NCI-H524 treated with DMSO at 0.1 percent for 48 hours (cell line): Measurements from ENCODE around the gene EPS15.

Experiments
- DNase-seq: peaks from one replicate; lab custom pipeline; 2025; lab: John Stamatoyannopoulos, UW

The EPS15 gene

DNA sequence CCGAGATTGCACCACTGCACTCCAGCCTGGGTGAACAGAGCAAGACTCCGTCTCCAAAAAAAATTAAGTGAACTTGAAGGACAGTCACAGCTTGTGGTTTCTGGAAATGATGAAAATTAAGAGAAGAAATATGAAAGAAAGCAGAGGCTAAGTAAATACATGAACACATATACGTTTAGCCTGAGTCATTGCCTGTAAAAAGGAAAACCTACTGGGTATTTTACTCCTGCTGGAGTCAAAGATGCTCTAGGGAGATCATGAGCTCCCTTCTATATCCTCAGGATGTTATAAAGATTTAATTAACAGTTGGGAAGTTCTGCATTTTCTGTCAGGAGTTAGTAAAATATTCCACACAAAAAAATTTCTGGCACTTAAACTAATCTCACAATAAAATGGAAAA, 145.2 kb downstream of the EPS15 start:
- no peak for DNase-seq

DNA sequence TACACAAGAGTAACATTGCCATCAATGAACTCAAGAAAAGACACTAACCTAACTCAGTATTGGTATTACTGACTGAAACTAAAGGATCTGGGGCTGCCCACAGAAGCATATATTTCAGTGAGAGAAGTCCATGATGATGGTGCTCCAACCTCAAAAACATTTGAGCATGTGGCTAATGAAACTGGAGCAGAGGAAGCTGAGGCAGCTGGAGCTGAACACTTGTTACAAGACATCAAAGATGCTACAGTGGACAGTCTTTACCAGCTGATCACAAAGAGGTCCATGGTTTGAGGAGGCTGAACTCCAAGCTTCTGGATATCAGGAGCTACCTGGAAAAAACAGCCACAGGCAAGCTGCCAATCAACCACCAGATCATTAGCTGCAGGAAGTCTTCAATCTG, 146.5 kb downstream of the EPS15 start:
- no peak for DNase-seq

DNA sequence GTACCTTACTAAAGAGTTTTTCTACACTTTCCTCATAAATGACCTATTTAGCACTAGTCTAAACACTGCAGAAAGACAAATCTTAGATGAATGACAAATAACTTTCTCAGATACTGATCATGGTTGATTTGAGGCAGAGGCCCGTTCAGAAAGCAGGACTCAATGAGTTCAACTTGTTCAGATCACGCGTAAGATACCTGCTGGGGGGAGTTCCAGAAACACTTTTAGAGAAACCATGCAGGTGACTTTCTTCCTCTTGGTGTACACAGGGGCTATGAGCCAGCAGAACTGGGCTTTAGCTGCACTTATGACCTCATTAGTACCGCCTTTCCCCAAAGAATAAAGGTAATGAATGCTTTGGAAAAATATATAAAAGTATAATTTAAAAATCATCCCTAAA, 149.9 kb downstream of the EPS15 start:
- DNase-seq, result no peak

DNA sequence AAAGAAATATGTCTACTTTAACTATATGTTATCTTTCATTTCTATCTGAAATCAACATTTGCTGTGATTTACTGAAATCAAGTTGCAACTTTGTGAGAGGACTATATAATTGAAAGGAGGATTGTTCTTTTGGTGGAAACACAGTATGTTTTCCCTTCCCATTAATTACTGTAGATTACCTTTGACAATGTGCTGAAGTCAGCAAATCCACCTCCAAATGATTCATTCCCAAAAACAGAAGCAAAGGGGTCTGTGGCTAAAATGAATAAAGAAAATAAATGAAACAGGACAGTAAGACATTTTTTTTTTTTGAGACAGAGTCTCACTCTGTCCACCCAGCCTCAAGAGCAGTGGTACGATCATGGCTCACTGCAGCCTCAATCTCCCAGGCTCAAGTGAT, 153.3 kb downstream of the EPS15 start:
- DNase-seq, result no peak

DNA sequence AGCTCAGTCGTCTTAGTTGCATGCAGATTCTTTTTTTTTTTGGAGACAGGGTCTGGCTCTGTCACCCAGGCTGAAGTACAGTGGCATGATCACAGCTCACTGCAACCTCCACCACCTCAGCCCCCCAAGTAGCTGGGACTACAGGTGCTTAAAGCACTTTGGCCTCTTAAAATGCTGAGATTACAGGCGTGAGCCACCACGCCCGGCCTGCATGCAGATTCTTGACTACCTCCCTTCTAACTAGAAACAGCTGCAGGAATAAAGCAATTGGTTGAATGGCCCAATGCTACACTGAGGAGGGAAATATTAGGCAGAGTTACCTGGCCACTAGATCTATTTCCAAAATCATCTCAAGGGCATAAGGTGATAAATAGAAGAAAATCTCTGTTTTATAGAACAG, 159.2 kb downstream of the EPS15 start:
- no peak for DNase-seq

DNA sequence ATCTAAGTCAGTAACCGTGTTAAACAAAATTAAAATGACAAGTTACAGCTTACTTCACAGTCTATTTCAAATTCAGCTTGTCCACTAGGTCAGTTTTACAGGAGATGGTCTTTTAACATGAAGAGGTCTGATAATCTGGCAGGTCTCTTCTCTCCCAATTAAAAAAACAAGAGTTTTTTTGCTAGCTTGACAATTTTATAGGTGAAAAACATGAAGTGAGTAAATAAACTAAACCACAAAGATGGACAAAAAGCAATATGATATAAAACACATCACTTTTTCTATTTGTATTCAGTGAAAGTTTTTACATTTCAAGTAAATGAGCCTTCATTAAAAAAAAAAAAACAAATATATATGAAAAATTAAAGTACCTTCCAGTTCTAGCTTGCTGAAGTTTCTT, 163.7 kb downstream of the EPS15 start:
- DNase-seq, result no peak

DNA sequence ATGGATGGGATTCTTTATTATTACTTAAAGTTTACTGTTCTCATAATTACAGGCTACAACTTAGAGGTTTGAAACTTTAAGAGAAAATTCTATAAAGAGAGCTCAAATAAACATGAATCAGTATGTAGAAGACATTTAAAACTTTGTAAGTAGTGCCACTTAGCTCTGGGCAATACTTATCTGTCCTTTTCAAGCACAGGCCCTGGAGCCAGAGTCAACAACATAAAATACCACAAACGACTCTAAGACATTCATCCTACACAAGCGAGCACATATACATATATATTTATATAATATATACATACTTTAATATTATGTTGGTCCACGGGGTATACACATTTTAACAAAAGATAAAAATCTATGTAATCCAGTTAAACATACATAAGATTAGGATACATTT, 164.7 kb downstream of the EPS15 start:
- DNase-seq, result no peak

DNA sequence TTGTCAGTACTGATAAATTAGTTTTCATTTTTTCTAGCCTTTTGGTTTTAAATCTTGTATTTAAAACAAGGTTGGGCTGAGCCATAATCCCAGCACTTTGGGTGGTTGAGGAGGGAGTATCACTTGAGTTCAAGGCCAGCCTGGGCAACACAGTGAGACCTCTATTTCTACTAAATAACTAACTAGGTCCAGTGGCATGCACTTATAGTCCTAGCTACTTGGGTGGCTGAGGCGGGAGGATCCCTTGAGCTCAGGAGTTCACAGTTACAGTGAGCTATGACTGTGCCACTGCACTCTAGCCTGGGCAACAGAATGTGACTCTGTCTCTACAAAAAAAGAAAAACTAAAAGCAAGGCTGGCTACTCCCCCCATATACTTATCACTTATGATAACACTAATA, 167.2 kb downstream of the EPS15 start:
- no peak for DNase-seq

DNA sequence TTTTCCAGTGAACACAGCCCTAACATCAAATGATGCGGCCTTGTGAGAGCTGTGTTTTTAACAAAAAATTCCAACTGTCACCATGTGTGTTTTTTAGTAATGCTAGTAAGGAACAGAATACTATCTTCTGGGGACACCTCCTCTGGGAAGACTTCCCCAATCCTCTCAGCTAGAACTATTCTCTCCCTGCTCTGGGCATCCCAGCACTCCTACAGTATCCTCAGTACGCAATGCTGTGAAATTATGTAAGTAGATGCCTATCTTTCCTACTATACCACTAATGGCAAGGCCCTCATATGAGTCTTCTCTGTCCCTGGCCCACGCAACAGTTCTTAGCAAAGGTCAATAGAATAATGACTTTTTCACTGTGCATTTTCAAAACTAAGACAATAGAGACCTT, 169.2 kb downstream of the EPS15 start:
- DNase-seq, result no peak

DNA sequence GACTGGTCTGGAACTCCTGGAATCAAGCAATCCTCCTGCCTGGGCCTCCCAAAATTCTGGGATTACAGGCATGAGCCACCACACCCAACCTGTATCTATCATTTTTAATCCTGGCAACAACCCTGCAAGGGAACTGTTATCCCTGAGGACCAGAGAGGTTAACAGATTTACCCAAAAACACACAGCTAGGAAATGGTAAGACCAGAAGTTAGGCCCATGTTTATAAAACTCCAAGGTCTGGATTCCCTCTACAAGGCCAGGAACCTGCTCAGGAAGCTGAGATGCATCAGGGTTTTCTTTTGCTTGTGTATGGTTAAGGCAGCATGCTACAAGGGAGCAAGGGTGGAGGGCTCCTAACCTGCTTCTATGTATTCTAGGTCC, 170.9 kb downstream of the EPS15 start:
- no peak for DNase-seq

DNA sequence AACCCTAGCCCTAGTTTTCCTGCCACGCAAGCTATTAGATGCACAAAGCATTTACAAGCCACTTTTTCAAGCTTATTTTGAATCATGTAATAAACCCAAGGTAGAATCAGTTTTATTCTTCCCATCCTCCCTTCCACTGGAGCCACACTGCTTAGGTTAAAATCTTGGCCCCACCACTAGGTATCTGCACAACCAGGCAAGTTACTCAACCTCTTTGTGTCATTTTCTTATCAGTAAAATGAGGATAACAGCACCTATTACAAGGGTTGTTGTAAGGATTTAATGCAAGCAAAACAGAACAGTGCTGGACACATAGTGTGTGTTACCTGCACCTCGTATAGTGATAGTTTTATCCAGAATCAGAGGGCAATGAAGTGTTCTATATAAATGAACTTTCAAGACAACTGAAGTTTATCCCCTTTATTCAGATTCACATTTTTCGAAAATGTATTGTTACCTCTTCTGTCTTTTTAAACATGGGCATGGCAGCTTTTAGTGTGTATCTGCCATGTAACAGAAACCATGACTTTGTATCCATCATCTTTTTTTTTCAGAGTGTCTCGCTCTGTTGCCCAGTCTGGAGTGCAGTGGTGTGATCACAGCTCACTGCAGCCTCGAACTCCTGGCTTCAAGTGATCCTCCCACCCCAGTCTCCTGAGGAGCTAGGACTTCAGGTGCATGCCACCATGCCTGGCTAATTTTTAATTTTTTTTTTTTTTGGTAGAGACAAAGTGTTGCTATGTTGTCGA, 171.5 kb downstream of the EPS15 start:
- no peak for DNase-seq

DNA sequence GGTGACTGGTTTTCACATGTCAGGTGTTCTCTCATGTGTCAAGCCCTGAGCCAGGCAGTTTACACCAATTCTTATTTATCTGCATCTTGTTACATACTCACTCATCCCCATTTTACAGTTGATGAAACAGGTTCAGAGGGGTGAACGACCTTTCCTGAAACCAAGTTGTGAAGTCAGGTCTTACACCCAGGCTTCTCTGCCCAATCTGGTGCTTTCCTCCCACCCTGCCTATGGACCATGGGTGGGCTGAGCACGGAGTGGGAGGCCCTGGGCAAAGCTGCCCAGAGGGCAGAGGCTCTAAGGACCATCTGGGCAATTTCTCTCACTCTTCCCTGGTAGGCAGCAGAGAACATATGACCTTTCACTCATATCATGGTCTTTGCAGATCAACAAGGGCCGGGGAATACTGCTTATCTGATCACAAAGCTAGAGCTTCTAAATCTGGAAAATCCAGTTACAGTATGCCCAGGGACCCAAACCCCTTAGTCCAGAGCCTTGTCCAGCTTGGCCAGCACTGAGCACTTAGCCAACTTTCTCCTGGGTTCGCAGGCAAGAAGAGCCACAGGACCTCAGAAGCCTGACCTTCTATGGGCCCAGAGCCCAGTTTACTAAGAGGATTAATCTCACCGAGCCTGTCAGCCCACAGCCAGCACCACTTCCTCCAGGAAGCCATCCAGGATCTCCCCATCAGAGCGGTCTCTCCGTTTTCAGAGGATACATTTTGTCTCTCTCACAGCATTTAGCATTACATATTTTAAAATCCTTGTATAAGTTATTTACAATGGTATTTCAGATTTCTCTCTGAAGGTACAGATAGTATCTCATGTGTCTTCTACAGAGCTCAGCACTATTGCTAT, 172.8 kb downstream of the EPS15 start:
- DNase-seq, result no peak

DNA sequence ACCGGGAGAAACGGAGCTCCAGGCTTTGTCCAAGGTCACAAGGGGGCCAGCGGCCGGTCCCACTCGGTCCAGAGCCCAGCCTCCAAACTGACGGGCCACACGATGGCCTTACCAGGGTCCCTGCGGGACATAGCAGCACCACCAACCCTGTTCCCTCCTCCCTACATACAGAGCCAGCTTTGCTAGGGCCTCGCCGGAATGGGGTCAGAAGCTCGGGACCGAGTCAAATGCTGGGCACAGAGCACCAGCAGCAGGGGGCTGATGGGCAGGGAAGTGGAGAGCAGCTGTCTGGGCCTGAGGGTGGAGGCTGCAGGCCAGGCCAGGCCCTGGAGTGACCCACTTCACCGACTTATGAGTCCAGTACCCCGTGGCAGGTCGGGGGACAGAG, 173.8 kb downstream of the EPS15 start:
- DNase-seq, result no peak

DNA sequence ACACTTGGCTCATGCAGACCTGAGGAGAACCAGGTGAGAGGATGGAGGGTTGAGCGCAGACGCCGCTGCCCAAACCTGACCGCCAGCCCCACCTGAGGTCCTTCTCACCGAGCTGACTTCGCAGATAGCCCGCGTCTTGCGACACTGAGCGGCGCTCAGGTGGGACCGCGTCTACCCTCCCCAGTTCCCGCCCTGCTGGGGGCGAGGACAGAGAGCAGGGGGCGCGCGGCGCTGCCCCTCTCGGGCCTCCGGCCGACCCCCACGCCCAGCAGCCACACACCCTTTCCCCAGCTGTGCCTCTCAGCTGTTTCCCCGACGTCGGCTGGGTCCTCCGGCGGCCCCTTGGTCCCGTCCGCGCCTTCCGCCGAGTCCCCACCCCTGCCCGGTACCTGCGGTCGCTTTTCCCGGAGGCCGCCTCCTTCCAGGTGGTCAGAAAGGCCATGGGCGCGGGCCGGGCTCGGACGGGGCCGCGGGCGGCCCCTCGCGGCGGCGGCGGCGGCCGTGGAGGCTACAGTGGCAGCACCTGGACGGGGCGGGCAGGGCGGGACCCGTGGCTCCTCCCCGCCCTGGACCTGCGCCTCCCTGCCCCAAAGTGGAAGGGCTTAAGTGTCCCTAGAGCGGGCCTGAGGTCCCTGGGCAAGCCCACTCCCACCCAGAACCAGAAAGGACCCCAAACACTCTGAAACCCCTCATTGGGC, 174.3 kb downstream of the EPS15 start:
- DNase-seq, result no peak

DNA sequence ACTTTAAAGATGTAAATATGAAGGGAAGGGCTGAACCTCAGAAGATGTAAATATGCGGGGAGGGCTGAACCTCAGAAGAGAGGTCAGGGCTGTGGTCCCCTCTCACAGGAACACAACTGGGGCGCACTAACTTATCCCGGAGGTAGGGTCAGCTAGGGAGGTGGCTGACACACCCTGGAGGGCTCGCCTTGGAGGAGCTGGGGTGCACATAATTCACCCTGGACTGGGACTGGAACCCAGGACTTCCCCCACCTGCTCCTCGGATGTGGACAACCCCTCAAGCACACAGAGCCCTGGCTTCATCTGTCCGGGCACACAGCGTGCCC, 174.8 kb downstream of the EPS15 start:
- no peak for DNase-seq

DNA sequence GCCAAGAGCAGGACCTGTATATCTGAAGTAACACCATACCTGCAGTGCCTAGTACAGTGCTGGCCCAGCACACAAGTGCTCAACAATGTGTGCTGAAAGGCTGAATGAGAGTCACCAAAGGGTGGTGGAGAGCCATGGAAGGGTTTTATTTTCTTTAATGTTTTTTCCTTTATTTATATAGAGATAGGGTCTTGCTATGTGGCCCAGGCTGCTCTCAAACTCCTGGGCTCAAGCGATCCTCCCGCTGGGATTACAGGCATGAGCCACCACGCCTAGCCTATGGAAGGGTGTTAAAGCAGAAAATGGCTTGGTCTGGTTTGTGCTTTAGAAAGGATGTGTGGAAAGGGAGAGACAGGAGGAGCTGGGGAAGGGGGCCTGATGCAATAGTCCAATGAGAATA, 175.4 kb downstream of the EPS15 start:
- no peak for DNase-seq

DNA sequence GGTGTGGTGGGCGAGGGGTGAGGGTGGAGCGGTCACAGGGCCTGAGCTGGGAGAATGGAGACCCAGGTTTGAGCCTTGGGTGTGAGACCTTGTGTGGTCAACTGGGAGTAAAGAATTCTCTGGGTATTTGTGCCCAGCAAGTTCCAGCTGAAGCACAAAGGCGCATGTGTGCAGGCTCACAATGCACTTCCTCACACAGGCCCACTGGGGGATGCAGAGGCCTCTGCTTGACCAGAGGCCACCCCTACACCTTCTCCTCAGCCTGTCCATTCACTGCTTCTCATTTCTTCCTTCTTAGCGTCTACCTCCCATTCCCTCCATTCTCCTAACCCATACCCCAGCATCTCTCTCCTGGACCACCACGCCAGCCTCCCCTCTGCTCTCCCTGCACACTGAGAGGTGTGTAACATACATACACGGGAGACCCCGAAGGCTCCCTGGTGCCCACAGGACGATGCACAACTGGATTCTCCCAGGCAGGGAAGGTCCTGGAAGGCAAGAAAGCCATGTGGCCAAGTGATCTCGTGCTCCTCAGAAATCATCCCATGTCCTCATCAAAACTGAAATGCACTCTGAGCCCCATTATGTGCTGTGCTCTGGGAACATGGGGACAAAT, 176.4 kb downstream of the EPS15 start:
- DNase-seq, result no peak

DNA sequence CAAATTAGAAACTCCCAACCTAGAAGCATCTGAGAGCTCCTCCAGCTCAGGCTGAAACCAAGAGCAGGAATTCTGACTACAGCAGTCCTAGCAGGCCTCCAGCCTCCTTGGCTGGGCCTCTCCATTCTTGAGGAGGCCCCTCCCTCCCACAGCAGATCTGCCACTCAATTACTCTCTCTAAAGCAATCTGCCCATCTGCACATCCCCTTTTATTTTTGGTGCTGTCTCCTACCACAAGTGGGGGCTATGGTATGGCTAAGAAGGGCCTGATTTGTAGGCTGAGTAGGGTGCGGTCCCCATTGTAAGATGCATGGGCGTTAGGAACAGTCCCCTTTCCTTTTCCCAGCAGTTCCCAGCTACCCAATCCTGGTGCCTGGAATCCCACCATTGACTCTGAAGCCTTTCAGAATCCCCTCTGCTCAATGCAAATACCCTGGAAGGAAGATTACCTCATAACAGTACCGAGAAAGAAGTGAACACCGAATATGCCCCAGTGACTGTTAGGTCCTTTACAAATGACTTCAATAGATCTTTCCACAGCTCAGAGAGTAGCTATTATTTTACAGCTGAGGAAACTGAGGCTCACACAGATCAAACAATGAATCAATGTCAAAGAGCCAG, 177.1 kb downstream of the EPS15 start:
- peak; percentile 48 for DNase-seq

DNA sequence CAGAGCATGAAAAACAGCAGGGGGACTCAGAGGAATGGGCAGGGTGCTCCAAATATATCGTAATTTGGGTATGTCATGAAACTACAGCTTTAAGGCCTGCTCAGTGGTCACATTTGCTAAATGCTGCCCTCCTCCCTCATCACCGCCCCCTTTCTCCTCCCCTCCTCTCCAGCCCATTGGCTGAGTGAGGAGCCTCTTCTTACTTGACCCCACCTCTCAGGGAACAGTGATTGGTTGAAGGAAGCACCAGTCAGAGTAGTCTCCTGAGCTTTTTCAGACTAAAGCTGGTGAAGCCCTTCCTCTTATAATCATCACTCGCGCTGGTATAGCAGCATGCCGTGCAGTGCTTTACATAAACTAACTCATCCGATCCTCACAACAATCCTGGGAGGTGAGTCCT, 178.7 kb downstream of the EPS15 start:
- DNase-seq, result no peak

DNA sequence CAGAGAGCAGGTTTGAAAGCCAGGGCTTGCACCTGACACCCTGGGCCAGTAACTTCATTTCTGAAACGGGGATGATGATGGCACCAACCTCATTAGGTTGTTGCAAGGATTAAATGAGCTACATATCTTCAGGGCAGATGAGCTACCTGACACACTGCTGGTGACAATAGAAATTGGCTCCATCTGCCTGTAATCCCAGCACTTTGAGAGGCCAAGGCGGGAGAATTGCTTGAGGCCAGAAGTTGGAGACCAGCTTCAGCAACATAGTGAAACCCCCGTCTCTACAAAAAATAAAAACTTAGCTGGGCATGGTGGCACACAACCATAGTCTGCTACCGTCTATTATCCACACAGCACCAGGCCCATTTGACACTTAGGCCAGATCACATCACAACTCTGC, 182.4 kb downstream of the EPS15 start:
- DNase-seq, result no peak

DNA sequence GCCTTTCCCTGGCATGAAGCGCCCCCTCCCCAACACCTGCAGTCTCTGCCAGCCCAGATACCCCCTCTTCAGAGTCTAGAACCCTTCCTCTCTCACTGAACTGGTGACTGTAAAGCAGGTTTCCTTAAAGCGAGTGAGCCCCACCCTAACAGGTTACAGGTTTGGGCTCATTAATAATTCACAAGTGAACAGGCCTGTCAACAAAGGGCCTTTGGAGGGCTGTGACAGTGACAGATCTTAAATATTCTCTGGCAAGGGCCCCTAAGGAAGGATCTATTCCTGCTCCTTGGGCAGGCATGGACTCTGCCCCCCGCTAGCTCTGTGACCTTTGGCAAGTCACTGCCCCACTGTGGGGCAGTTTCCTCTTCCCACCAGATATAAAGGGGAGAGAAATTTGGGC, 183.1 kb downstream of the EPS15 start:
- DNase-seq, result no peak
